ENCODE data around the gene MCF2L.

DNA sequence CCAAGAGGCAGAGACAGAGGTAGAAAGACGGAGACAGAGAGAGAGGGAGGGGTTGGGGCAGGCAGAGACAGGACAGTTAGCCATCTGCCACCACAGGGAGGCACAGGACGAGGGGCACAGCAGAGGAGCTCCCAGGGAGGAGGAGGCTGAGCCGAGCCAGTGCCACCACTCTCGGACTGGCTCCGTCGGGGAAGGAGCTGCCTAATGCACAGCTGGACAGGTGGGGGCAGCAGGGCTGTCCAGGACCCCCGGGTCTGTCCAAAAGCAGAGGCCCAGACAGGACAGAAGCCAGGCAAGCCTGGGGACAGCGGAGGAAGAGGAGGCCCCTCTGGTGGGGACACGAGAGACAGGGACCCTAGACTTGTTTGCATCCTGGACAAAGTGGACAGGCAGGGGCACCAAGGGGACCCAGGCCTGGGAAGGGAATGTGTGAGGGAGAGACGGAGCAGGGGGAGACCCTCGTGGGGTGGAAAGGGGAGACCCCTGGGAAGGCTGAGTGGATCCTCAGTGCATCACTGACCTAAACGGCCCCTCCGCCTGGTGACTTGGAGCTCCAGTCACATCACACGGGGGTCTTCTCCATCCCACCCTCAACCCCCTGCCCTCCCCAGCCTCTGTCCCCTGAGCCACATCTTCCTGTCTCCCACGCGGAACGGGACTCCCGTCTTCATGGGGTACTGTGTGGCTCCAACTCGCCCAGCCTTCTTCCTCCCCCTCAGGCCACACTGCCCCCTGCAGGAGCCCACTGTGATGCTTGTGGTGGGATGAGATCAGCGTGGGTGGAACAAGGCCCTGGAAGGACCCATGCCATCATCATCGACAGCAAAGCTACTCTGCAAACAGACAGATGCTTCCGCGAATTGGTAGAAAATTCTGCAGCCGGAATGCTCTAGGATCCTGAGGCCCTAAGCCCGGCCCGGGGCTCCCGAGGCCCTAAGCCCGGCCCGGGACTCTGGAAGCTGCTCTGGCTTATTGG is 154.5 kb downstream of the MCF2L start:
- TF ChIP-seq CTCF (IDR thresholded peaks at IDR 0.05; ENCODE audit: low read depth, low read length) (peak; percentile 46), EZH2phosphoT487 (IDR thresholded peaks at IDR 0.05; ENCODE audit: low read depth) (no peak)

All from OCI-LY3 (cell line).